Measurements from ENCODE around the gene ACTL6B. TPM values are rescaled to one million over a fixed set of nuclear protein-coding genes. Genes with fewer than 3 reads are reported as not detected.

ACTL6B gene
- total and polyA plus RNA-seq, 2 of the 8 experiments (the other 6 are each of a cell fraction or from before 2014, with no cell fraction given) = 2.1 to 4.5 TPM

GRCh38 chr7:100629117-100629716 lies 27.0 kb downstream of the ACTL6B start (continued):
- TF ChIP-seq CTCF (IDR thresholded peaks at IDR 0.05; ENCODE audit: control extremely low read depth in 1 of 3, insufficient read depth in 1 of 3, low read depth in 1 of 3, low read length in 3 of 3) (peak; percentile 79 to 95 (median 93)), ASH2L (IDR thresholded peaks at IDR 0.05; ENCODE audit: low read length) (no peak)

Data from H1 (cell line).